ENCODE results near the gene RNF112. TPM values are rescaled to one million over a fixed set of nuclear protein-coding genes. Genes with fewer than 3 reads are reported as not detected.

Gene RNF112
- total RNA-seq, 4 donors from 2014 or later: 0.54 to 4.2 (median 1.3) TPM

- 50 to 57% methylated on average over 6 of the region's 6 CpGs for WGBS, 2 donors
- no peak overlapping the region for H3K4me3 ChIP-seq (ENCODE audit: low read depth, poor library complexity, severe bottlenecking)
- TF ChIP-seq CTCF (IDR thresholded peaks at IDR 0.05) (no peak), POLR2A (IDR thresholded peaks at IDR 0.05) (no peak)
- no peak for DNase-seq (ENCODE audit: low spot score in 2 of 2)
- intact Hi-C loops (cut with DNase I; ENCODE audit: low total_unique reads): loop anchor here (5.0 to 10.0 kb wide), 2 partner anchors 84 to 391 kb away; no protein-coding TSS in a partner anchor
These were observed 47.5 kb upstream of the RNF112 start for GRCh38 chr17:19363460-19364035.

- TF ChIP-seq POLR2A (IDR thresholded peaks at IDR 0.05) (no peak), CTCF (IDR thresholded peaks at IDR 0.05) (no peak)
- 75 to 80% methylated on average over 14 of the region's 14 CpGs for WGBS, 2 donors
- H3K4me3 ChIP-seq (ENCODE audit: low read depth, poor library complexity, severe bottlenecking): no peak overlapping the region
- intact Hi-C loops (cut with DNase I; ENCODE audit: low total_unique reads): loop anchor here (5.0 to 10.0 kb wide), 2 partner anchors 82 to 390 kb away; no protein-coding TSS in a partner anchor
- no peak for DNase-seq (ENCODE audit: low spot score in 2 of 2)
These were observed 46.1 kb upstream of the RNF112 start for GRCh38 chr17:19364699-19365498.

GRCh38 chr17:19365499-19365817 lies 45.6 kb upstream of the RNF112 start:
- DNase-seq (ENCODE audit: low spot score in 2 of 2): no peak
- intact Hi-C loops (cut with DNase I; ENCODE audit: low total_unique reads): loop anchor here (10.0 kb wide), 1 partner anchor 389 kb away; no protein-coding TSS in a partner anchor
- H3K4me3 ChIP-seq (ENCODE audit: low read depth, poor library complexity, severe bottlenecking): no peak overlapping the region
- TF ChIP-seq POLR2A (IDR thresholded peaks at IDR 0.05): no peak
- WGBS, 2 donors: 93 to 98% methylated on average over 4 of the region's 4 CpGs

- no peak for DNase-seq (ENCODE audit: low spot score in 2 of 2)
- 90 to 91% methylated on average over 9 of the region's 9 CpGs for WGBS, 2 donors
- intact Hi-C loops (cut with DNase I; ENCODE audit: low total_unique reads): loop anchor here (10.0 kb wide), 1 partner anchor 389 kb away; no protein-coding TSS in a partner anchor
- H3K4me3 ChIP-seq (ENCODE audit: low read depth, poor library complexity, severe bottlenecking): no peak overlapping the region
- TF ChIP-seq CTCF (IDR thresholded peaks at IDR 0.05): no peak
- TF ChIP-seq POLR2A (IDR thresholded peaks at IDR 0.05): no peak
These were observed 45.0 kb upstream of the RNF112 start for GRCh38 chr17:19365833-19366636.

GRCh38 chr17:19366637-19366972 lies 44.4 kb upstream of the RNF112 start:
- whole genome bisulfite sequencing, 2 donors: 85 to 88% methylated on average over 5 of the region's 5 CpGs
- TF ChIP-seq POLR2A (IDR thresholded peaks at IDR 0.05) (no peak), CTCF (IDR thresholded peaks at IDR 0.05) (no peak)
- no peak for DNase-seq (ENCODE audit: low spot score in 2 of 2)
- intact Hi-C loops (cut with DNase I; ENCODE audit: low total_unique reads): loop anchor here (10.0 kb wide), 1 partner anchor 388 kb away; no protein-coding TSS in a partner anchor
- H3K4me3 ChIP-seq (ENCODE audit: low read depth, poor library complexity, severe bottlenecking): no peak overlapping the region

GRCh38 chr17:19368229-19368628 lies 42.8 kb upstream of the RNF112 start:
- 88 to 90% methylated on average over 4 of the region's 4 CpGs for WGBS, 2 donors
- no peak for DNase-seq (ENCODE audit: low spot score in 2 of 2)
- no peak for TF ChIP-seq CTCF (IDR thresholded peaks at IDR 0.05)
- no peak for TF ChIP-seq POLR2A (IDR thresholded peaks at IDR 0.05)
- H3K4me3 ChIP-seq (ENCODE audit: low read depth, poor library complexity, severe bottlenecking): no peak overlapping the region
- intact Hi-C loops (cut with DNase I; ENCODE audit: low total_unique reads): loop anchor here (10.0 kb wide), 1 partner anchor 387 kb away; no protein-coding TSS in a partner anchor

Data from lower leg skin (tissue), 4 donors.